WTC11 (cell line): ENCODE data around the gene CCDC82. TPM values are rescaled to one million over a fixed set of nuclear protein-coding genes. Genes with fewer than 3 reads are reported as not detected.

ENCODE experiments used
- ATAC-seq: fragments of 200-7000 bp; cut with Tn5 transposase; 2 replicates; pipeline ENCODE4 v1.10.0; 2021; ENCODE audit warnings: mild to moderate bottlenecking, moderate library complexity
- CTCF ChIA-PET: fragments of 300-600 bp; sonication (Branson Sonifier 250); formaldehyde crosslinking; loops from one replicate; lab custom pipeline; 2021; ENCODE audit warnings: antibody characterized with exemption; lab: Charles Lee
- POLR2A ChIA-PET: fragments of 350-600 bp; sonication (Branson Sonifier 250); formaldehyde crosslinking; loops from one replicate; lab custom pipeline; 2021; ENCODE audit warnings: antibody characterized with exemption; lab: Charles Lee
- DNase-seq: peaks from one replicate; pipeline ENCODE4 v3.0.0; 2021; ENCODE audit warnings: low spot score
- H3K27ac Mint-ChIP-seq: 2 replicates; pipeline ENCODE4 v1.8.0; 2021; ENCODE audit warnings: mixed read lengths
- H3K27me3 Mint-ChIP-seq: 2 replicates; pipeline ENCODE4 v1.8.0; 2021; ENCODE audit warnings: low read depth, mild to moderate bottlenecking, moderate library complexity, mixed read lengths
- H3K36me3 Mint-ChIP-seq: 2 replicates; pipeline ENCODE4 v1.8.0; 2021; ENCODE audit warnings: mixed read lengths
- H3K4me1 Mint-ChIP-seq: 2 replicates; pipeline ENCODE4 v1.8.0; 2022; ENCODE audit warnings: mixed read lengths
- H3K4me3 Mint-ChIP-seq: 2 replicates; pipeline ENCODE4 v1.8.0; 2021; ENCODE audit warnings: mild to moderate bottlenecking, moderate library complexity, mixed read lengths
- H3K9me3 Mint-ChIP-seq: 2 replicates; pipeline ENCODE4 v1.8.0; 2021; ENCODE audit warnings: mixed read lengths
- ATF6 ChIP-seq: sonication (generic); formaldehyde crosslinking; IDR thresholded peaks from 2 replicates; pipeline ENCODE4 v1.8.1; 2023; ENCODE audit warnings: mild to moderate bottlenecking, missing genetic modification reagents
- CREB1 ChIP-seq: sonication (generic); formaldehyde crosslinking; IDR thresholded peaks from 2 replicates; pipeline ENCODE4 v1.8.0; 2023; ENCODE audit warnings: mild to moderate bottlenecking, missing genetic modification reagents
- EMX1 ChIP-seq: fragments of 250-450 bp; sonication (Bioruptor Pico); IDR thresholded peaks from 2 replicates; pipeline ENCODE4 v1.8.0; 2021; ENCODE audit warnings: mild to moderate bottlenecking
- ERG ChIP-seq: fragments of 250-450 bp; sonication (Bioruptor Pico); IDR thresholded peaks from 2 replicates; pipeline ENCODE4 v1.8.0; 2021; ENCODE audit warnings: mild to moderate bottlenecking
- FOXP1 ChIP-seq: sonication (generic); formaldehyde crosslinking; IDR thresholded peaks from 2 replicates; pipeline ENCODE4 v1.8.0; 2022; ENCODE audit warnings: missing genetic modification reagents, mild to moderate bottlenecking, moderate library complexity, borderline replicate concordance
- GTF2I ChIP-seq: fragments of 250-450 bp; sonication (Bioruptor Pico); conservative IDR thresholded peaks from 2 replicates; pipeline ENCODE4 v1.4.0; 2021; ENCODE audit warnings: mild to moderate bottlenecking
- HMGA2 ChIP-seq: fragments of 250-450 bp; sonication (Bioruptor Pico); IDR thresholded peaks from 2 replicates; pipeline ENCODE4 v1.4.0; 2021; ENCODE audit warnings: mild to moderate bottlenecking, moderate library complexity
- HMGXB4 ChIP-seq: sonication (generic); formaldehyde crosslinking; IDR thresholded peaks from 2 replicates; pipeline ENCODE4 v1.8.1; 2023; ENCODE audit warnings: mild to moderate bottlenecking, moderate library complexity, missing genetic modification reagents
- MXD4 ChIP-seq: fragments of 250-450 bp; sonication (Bioruptor Pico); IDR thresholded peaks from 2 replicates; pipeline ENCODE4 v1.8.0; 2021; ENCODE audit warnings: mild to moderate bottlenecking, moderate library complexity, borderline replicate concordance
- MYBL2 ChIP-seq: sonication (generic); formaldehyde crosslinking; IDR thresholded peaks from 2 replicates; pipeline ENCODE4 v1.8.1; 2023; ENCODE audit warnings: mild to moderate bottlenecking, moderate library complexity, missing genetic modification reagents
- NR2C2 ChIP-seq: sonication (generic); formaldehyde crosslinking; IDR thresholded peaks from 2 replicates; pipeline ENCODE4 v1.8.0; 2022; ENCODE audit warnings: mild to moderate bottlenecking, missing genetic modification reagents
- PRDM15 ChIP-seq: sonication (generic); formaldehyde crosslinking; IDR thresholded peaks from 2 replicates; pipeline ENCODE4 v1.8.0; 2022; ENCODE audit warnings: missing genetic modification reagents
- RELA ChIP-seq: sonication (generic); formaldehyde crosslinking; IDR thresholded peaks from 2 replicates; pipeline ENCODE4 v1.8.1; 2022; ENCODE audit warnings: missing genetic modification reagents, mild to moderate bottlenecking, borderline replicate concordance
- SOX15 ChIP-seq: fragments of 250-450 bp; sonication (Bioruptor Pico); IDR thresholded peaks from 2 replicates; pipeline ENCODE4 v1.9.0; 2021; ENCODE audit warnings: mild to moderate bottlenecking
- TP53 ChIP-seq: sonication (generic); formaldehyde crosslinking; IDR thresholded peaks from 2 replicates; pipeline ENCODE4 v1.8.1; 2023; ENCODE audit warnings: mild to moderate bottlenecking, missing genetic modification reagents
- ZNF263 ChIP-seq: sonication (generic); formaldehyde crosslinking; IDR thresholded peaks from 2 replicates; pipeline ENCODE4 v1.8.1; 2022; ENCODE audit warnings: low read depth, mild to moderate bottlenecking, moderate library complexity, missing genetic modification reagents
- ZNF396 ChIP-seq: fragments of 250-450 bp; sonication (Bioruptor Pico); IDR thresholded peaks from 2 replicates; pipeline ENCODE4 v1.8.0; 2021; ENCODE audit warnings: mild to moderate bottlenecking, moderate library complexity, borderline replicate concordance
- ZNF512 ChIP-seq: sonication (generic); formaldehyde crosslinking; IDR thresholded peaks from 2 replicates; pipeline ENCODE4 v1.8.1; 2022; ENCODE audit warnings: missing genetic modification reagents, borderline replicate concordance
- ZNF671 ChIP-seq: fragments of 250-450 bp; sonication (Bioruptor Pico); IDR thresholded peaks from 2 replicates; pipeline ENCODE4 v1.8.0; 2021; ENCODE audit warnings: mild to moderate bottlenecking
- total RNA-seq: library from RNA; stranded (reverse); gene quantifications from 3 replicates; pipeline ENCODE4 v1.2.3, GENCODE V29; 2021
- TF ChIP-seq, protein P1 (sequence below): fragments of 250-450 bp; sonication (Bioruptor Pico); IDR thresholded peaks from 2 replicates; pipeline ENCODE4 v1.9.0; 2021; ENCODE audit warnings: mild to moderate bottlenecking, borderline replicate concordance
- TF ChIP-seq, protein P2 (sequence below): sonication (generic); formaldehyde crosslinking; IDR thresholded peaks from 2 replicates; pipeline ENCODE4 v1.8.1; 2023; ENCODE audit warnings: mild to moderate bottlenecking, missing genetic modification reagents, moderate library complexity

CCDC82 gene
- total RNA-seq, 1 experiment from 2014 or later: 16.3 TPM

DNA sequence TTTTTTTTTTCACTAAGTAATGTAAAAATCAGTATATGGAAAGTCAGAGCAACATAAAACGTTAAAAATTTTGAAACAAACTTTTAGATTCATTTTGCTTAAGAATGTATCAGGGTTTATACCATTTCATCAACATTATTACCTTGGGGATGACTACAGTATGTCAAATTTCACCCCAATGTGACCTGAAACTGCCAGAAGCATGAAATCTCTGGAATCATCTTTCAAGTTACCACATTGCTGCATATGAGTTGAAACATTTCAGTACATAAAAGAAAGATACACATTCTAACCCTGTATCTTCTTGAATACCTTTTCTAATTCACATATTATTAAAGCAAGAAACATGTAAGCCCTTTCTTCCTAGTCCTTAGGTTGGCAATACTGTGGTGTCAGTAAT is 79.5 kb downstream of the CCDC82 start:
- no peak for ATAC-seq
- no peak for TF ChIP-seq TP53
- TF ChIP-seq PRDM15 (CRISPR knock-in tag): no peak
- no peak for TF ChIP-seq ZNF263 (CRISPR knock-in tag)
- TF ChIP-seq GTF2I (CRISPR knock-in tag): no peak
- TF ChIP-seq CREB1: no peak
- TF ChIP-seq MXD4 (CRISPR knock-in tag): no peak
- TF ChIP-seq HMGA2 (CRISPR knock-in tag): no peak
- TF ChIP-seq ZNF671 (CRISPR knock-in tag): no peak
- TF ChIP-seq RELA (CRISPR knock-in tag): no peak
- CTCF ChIA-PET: interaction anchor here (5.7 kb wide), 1 partner anchor 32 kb away, joined by 33 read pairs; the partner anchor contains the start of gene MAML2
- POLR2A ChIA-PET: no interaction called here
- Mint-ChIP-seq H3K27ac (no peak overlapping the region), H3K4me1 (peaks cover 60% of the 10 kb centered on the region), H3K36me3 (no peaks in the 10 kb centered on the region), H3K9me3 (no peaks in the 10 kb centered on the region), H3K4me3 (no peak overlapping the region), H3K27me3 (no peaks in the 10 kb centered on the region)
- DNase-seq: no peak

- POLR2A ChIA-PET: no interaction called here
- CTCF ChIA-PET: no interaction called here
- peak; percentile 19; the same call in 1 of the 2 replicates for ATAC-seq
- no peak for DNase-seq
- H3K27me3 Mint-ChIP-seq: no peaks in the 10 kb centered on the region
- no peaks in the 10 kb centered on the region for H3K36me3 Mint-ChIP-seq
- no peaks in the 10 kb centered on the region for H3K9me3 Mint-ChIP-seq
- no peak overlapping the region for H3K4me3 Mint-ChIP-seq
- H3K4me1 Mint-ChIP-seq: peaks cover 57% of the 10 kb centered on the region
- no peak overlapping the region; the same call in 1 of the 2 replicates for H3K27ac Mint-ChIP-seq
- TF ChIP-seq ZNF512 (CRISPR knock-in tag) (no peak), ATF6 (CRISPR knock-in tag) (no peak), ZNF396 (no peak), NR2C2 (CRISPR knock-in tag) (no peak), CREB1 (no peak), ERG (CRISPR knock-in tag) (no peak), FOXP1 (CRISPR knock-in tag) (no peak), EMX1 (CRISPR knock-in tag) (no peak), ZNF671 (CRISPR knock-in tag) (no peak), HMGXB4 (CRISPR knock-in tag) (no peak), MYBL2 (CRISPR knock-in tag) (no peak), SOX15 (no peak)
- TF ChIP-seq, protein P1, sequence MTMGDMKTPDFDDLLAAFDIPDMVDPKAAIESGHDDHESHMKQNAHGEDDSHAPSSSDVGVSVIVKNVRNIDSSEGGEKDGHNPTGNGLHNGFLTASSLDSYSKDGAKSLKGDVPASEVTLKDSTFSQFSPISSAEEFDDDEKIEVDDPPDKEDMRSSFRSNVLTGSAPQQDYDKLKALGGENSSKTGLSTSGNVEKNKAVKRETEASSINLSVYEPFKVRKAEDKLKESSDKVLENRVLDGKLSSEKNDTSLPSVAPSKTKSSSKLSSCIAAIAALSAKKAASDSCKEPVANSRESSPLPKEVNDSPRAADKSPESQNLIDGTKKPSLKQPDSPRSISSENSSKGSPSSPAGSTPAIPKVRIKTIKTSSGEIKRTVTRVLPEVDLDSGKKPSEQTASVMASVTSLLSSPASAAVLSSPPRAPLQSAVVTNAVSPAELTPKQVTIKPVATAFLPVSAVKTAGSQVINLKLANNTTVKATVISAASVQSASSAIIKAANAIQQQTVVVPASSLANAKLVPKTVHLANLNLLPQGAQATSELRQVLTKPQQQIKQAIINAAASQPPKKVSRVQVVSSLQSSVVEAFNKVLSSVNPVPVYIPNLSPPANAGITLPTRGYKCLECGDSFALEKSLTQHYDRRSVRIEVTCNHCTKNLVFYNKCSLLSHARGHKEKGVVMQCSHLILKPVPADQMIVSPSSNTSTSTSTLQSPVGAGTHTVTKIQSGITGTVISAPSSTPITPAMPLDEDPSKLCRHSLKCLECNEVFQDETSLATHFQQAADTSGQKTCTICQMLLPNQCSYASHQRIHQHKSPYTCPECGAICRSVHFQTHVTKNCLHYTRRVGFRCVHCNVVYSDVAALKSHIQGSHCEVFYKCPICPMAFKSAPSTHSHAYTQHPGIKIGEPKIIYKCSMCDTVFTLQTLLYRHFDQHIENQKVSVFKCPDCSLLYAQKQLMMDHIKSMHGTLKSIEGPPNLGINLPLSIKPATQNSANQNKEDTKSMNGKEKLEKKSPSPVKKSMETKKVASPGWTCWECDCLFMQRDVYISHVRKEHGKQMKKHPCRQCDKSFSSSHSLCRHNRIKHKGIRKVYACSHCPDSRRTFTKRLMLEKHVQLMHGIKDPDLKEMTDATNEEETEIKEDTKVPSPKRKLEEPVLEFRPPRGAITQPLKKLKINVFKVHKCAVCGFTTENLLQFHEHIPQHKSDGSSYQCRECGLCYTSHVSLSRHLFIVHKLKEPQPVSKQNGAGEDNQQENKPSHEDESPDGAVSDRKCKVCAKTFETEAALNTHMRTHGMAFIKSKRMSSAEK (CRISPR knock-in tag): no peak
- TF ChIP-seq, protein P2, sequence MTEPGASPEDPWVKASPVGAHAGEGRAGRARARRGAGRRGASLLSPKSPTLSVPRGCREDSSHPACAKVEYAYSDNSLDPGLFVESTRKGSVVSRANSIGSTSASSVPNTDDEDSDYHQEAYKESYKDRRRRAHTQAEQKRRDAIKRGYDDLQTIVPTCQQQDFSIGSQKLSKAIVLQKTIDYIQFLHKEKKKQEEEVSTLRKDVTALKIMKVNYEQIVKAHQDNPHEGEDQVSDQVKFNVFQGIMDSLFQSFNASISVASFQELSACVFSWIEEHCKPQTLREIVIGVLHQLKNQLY: no peak
Observed at GRCh38 chr11:96309643-96310017, 80.1 kb downstream of the CCDC82 start.
